Breast epithelium (tissue), 3 donors: ENCODE data around the gene SLC17A4.

ENCODE experiments used
- POLR2A ChIP-seq: fragments of 450-650 bp; IDR thresholded peaks from one replicate; pipeline ENCODE4 v1.6.1; 2016; ENCODE audit warnings: antibody characterized with exemption, mild to moderate bottlenecking, moderate library complexity
- POLR2AphosphoS5 ChIP-seq, 3 donors: sonication (generic); formaldehyde crosslinking; IDR thresholded peaks; one replicate each; pipeline ENCODE4 v1.6.1; 2017; ENCODE audit warnings: antibody characterized with exemption in 3 of 3
- TF ChIP-seq, protein P1 (sequence below), 3 donors: fragments of 450-650 bp; IDR thresholded peaks; one replicate each; pipeline ENCODE4 v1.5.1; 2016 to 2017; ENCODE audit warnings: antibody characterized with exemption in 3 of 3, mild to moderate bottlenecking in 3 of 3, moderate library complexity in 3 of 3

DNA sequence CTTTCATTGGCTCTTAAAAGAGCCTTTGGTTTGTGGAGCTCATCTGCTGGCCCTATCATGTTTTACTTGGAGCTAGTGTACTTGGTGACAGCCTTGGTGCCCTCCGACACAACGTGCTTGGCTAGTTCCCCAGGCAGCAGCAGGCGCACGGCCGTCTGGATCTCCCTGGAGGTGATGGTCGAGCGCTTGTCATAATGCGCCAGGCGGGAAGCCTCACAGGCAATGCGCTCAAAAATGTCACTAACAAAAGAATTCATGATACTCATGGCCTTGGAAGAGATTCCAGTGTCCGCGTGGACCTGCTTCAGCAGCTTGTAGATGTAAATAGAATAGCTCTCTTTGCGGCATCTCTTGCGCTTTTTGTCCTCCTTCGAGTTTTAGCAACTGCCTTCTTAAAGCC, 22.8 kb upstream of the SLC17A4 start:
- TF ChIP-seq, protein P1, sequence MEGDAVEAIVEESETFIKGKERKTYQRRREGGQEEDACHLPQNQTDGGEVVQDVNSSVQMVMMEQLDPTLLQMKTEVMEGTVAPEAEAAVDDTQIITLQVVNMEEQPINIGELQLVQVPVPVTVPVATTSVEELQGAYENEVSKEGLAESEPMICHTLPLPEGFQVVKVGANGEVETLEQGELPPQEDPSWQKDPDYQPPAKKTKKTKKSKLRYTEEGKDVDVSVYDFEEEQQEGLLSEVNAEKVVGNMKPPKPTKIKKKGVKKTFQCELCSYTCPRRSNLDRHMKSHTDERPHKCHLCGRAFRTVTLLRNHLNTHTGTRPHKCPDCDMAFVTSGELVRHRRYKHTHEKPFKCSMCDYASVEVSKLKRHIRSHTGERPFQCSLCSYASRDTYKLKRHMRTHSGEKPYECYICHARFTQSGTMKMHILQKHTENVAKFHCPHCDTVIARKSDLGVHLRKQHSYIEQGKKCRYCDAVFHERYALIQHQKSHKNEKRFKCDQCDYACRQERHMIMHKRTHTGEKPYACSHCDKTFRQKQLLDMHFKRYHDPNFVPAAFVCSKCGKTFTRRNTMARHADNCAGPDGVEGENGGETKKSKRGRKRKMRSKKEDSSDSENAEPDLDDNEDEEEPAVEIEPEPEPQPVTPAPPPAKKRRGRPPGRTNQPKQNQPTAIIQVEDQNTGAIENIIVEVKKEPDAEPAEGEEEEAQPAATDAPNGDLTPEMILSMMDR (IDR thresholded peaks at IDR 0.05): no peak
- TF ChIP-seq POLR2A (no peak), POLR2AphosphoS5 (IDR thresholded peaks at IDR 0.05) (no peak)
